Activated T-cell treated with anti-CD3 and anti-CD28 coated beads, Interleukin-2, amount 50 U/mL, for 72 hours (primary cell): Measurements from ENCODE around the gene ITCH. TPM values are rescaled to one million over a fixed set of nuclear protein-coding genes. Genes with fewer than 3 reads are reported as not detected.
"Not testable (repeated sequence)": the region's sequence is repeated elsewhere in the genome, so short reads cannot be mapped to it uniquely, and the experiment has no call there.

Experiments
- ATAC-seq, 2 donors: fragments of 150-1000 bp; cut with Tn5 transposase; replicated peaks in 1 of 2; 2 replicates each; pipeline ENCODE4 v1.10.0; 2021; ENCODE audit warnings: moderate library complexity in 2 of 2, mild to moderate bottlenecking in 1 of 2
- DNase-seq, 2 donors: peaks; one replicate each; pipeline ENCODE4 v3.0.0; 2021 to 2022; ENCODE audit warnings: mixed read lengths in 1 of 2
- H3K27ac Mint-ChIP-seq: one replicate; pipeline ENCODE4 v1.8.0; 2022; ENCODE audit warnings: mild to moderate bottlenecking, moderate library complexity, mixed read lengths
- H3K27me3 Mint-ChIP-seq: one replicate; pipeline ENCODE4 v1.8.0; 2022; ENCODE audit warnings: low read depth, mixed read lengths
- H3K36me3 Mint-ChIP-seq, 2 donors: one replicate each; pipeline ENCODE4 v1.8.0; 2022; ENCODE audit warnings: mixed read lengths in 2 of 2, mild to moderate bottlenecking in 1 of 2; ENCODE audit not compliant: insufficient read depth in 2 of 2
- H3K4me1 Mint-ChIP-seq: one replicate; pipeline ENCODE4 v1.8.0; 2022; ENCODE audit warnings: low read depth, mixed read lengths
- H3K4me3 Mint-ChIP-seq, 2 donors: one replicate each; pipeline ENCODE4 v1.8.0; 2022; ENCODE audit warnings: mild to moderate bottlenecking in 2 of 2, mixed read lengths in 2 of 2, moderate library complexity in 2 of 2
- H3K9me3 Mint-ChIP-seq, 2 donors: one replicate each; pipeline ENCODE4 v1.8.0; 2022; ENCODE audit warnings: mixed read lengths in 2 of 2
- total RNA-seq, 2 donors: library from RNA; stranded (reverse); gene quantifications; one replicate each; pipeline ENCODE4 v1.2.3, GENCODE V29; 2022

The ITCH gene
- total RNA-seq, 2 donors from 2014 or later, result 66.5 to 72.1 TPM

DNA sequence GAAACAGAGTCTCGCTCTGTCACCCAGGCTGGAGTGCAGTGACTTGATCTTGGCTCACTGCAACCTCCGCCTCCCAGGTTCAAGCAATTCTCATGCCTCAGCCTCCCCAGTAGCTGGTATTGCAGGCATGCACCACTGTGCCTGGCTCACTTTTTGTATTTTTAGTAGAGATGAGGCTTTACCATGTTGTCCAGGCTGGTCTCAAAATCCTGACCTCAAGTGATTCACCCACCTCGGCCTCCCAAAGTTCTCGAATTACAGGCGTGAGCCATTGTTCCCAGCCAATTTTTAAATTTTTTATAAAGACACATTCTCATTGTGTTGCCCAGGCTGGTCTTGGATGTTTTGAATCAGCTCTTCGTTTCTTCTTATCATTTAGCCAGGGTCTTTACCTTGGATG is 37.7 kb downstream of the ITCH start:
- Mint-ChIP-seq H3K4me1 (peaks cover 59% of the 10 kb centered on the region), H3K27ac (peak overlapping the region; percentile 91), H3K36me3 (peaks cover 4 to 17% of the 10 kb centered on the region in 2 donors)

DNA sequence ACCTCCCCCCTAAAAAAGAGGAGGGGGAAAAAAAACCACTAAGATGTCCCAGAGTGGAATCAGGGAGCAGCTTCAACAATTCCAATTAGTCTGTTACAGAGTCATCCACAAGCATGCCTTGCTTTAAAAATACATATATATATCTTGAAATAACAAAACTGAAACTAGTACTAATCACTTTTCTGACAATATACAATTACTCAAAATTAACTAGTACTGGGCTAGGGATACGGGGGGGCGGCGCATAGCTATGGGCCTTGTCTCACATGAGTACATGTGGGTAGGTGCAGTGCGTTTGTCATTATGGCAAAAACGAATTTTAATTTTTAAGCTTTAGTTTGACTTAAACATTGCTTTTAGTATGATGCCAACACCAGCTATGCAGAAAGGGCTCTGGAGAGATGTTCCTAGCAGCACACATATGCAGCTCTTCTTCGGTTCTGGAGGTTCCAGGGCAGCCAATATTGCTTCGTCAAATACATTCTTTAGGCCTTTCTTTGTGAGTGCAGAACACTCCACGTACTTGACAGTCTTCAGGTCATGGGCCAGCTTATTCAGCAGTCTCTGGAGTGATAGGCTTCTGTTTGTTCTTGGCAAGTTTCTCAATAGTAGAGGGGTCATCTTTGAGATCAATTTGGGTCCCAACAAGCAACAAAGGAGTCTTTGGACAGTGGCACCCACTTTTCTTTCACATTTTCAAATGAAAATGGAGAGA is 38.8 kb downstream of the ITCH start:
- Mint-ChIP-seq H3K36me3 (peaks cover 4 to 14% of the 10 kb centered on the region in 2 donors), H3K27me3 (no peaks in the 10 kb centered on the region), H3K4me1 (peaks cover 57% of the 10 kb centered on the region), H3K4me3 (no peak overlapping the region), H3K27ac (no peak overlapping the region), H3K9me3 (no peaks in the 10 kb centered on the region)
- DNase-seq (no peak), ATAC-seq (peak in 1 of 2 donors; percentile 43)

More for the DNA sequence above, 37.7 kb downstream of the ITCH start:
- not testable (repeated sequence) for DNase-seq, H3K9me3 Mint-ChIP-seq, H3K27me3 Mint-ChIP-seq, ATAC-seq
- H3K4me3 Mint-ChIP-seq, result peak overlapping the region in 1 of 2 donors; percentile 47

DNA sequence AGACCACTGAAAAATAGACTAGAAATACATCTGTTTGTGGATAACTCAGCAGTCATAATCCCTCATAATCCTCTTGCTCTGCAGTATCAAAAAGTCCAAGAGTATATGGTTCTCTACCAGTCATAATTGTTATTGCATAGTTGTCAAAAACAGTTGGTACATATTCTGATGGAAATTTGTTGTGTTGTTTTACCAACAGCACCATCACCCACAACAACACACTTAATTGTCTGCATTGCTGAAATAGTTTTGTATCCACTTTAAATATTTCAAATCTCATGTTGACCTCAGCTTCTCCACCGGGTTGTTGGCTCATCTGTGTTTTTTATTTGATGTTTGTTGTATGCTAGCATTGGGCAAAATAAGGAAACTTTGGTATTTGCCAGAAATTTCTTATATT is 39.4 kb downstream of the ITCH start:
- Mint-ChIP-seq H3K4me1 (peaks cover 51% of the 10 kb centered on the region), H3K36me3 (peaks cover 4 to 11% of the 10 kb centered on the region in 2 donors), H3K27me3 (no peaks in the 10 kb centered on the region), H3K27ac (no peak overlapping the region), H3K4me3 (no peak overlapping the region), H3K9me3 (no peaks in the 10 kb centered on the region)
- DNase-seq, result no peak
- ATAC-seq, result no peak

DNA sequence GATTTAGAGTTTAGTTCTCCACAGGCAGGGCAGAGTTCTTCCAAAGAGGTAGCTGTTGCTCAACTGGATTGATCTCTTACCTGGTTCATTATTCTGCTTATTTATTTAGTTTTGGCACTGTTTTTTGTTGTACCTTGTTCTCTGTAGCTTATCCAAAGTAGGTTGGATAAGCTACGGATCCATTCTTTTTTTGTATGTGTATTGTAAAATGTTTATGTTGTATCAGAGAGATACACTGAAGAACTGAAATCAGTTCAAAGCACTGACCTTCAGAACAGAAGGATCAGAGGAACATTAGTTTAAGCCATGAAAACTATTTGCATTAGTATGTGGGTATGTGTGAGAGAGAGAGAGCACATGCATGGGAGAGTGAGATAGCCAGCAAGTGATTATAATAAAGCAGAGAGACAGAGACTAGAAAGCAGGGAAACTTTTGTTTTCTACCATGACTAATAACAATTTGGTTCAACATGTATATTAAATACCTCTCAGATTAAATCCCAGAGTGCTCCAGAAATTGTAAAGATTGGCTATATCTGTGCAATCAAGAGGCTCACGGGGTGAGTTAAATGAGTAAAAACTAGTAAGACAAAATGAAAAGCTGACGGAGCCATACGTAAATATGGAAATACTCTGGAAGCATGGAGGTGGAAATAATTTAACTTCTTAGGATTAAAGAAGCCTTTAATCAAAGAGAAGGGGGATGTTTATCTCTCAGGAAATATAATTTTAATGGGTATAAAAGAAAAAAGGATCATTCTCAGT is 40.2 kb downstream of the ITCH start:
- Mint-ChIP-seq H3K4me1 (peaks cover 50% of the 10 kb centered on the region), H3K4me3 (peak overlapping the region in 1 of 2 donors; percentile 7), H3K27ac (peak overlapping the region; percentile 84), H3K9me3 (no peaks in the 10 kb centered on the region), H3K27me3 (no peaks in the 10 kb centered on the region), H3K36me3 (peaks cover 4 to 10% of the 10 kb centered on the region in 2 donors)
- DNase-seq, result no peak
- no peak for ATAC-seq

DNA sequence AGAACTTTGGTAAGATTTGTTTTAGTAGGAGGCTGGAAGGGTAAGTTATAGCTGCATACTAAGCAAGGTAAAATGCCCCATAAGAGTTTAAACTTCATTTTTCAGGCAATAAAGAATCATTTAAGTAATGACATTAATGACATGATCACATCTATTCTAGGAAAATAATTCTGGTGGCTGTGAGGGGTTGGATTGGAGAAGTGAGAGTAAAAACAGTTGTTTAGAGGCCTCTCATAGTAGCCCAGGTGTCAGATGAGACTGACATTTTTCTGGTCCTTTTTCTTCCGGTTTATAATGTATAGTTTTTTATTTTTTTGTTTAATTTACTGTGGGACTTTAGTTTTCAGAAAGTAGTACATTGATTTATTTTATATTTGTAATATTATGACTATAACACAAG is 40.8 kb downstream of the ITCH start:
- Mint-ChIP-seq H3K27me3 (no peaks in the 10 kb centered on the region), H3K4me1 (peaks cover 50% of the 10 kb centered on the region), H3K4me3 (peak overlapping the region in 1 of 2 donors; percentile 7), H3K9me3 (no peaks in the 10 kb centered on the region), H3K36me3 (peaks cover 3 to 12% of the 10 kb centered on the region in 2 donors), H3K27ac (peak overlapping the region; percentile 84)
- ATAC-seq, result no peak
- DNase-seq, result no peak

DNA sequence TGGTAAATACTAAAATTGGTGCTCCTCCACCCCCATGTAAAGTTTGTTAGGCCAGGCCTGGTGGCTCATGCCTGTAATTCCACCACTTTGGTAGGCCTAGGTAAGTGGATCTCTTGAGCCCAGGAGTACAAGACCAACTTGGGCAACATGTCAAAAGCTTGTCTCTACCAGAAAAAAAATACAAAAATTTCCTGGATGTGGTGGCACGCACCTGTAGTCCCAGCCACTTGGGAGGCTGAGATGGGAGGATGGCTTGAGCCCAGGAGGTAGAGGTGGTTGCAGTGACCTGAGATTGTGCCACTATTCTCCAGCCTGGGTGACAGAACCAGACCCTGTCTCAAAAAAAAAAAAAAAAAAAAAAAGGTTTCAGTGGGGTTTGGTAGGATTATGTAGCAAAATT is 41.7 kb downstream of the ITCH start:
- ATAC-seq (no peak), DNase-seq (no peak)
- Mint-ChIP-seq H3K4me3 (peak overlapping the region; percentile 49 to 74), H3K9me3 (no peaks in the 10 kb centered on the region), H3K36me3 (peaks cover 3 to 14% of the 10 kb centered on the region in 2 donors), H3K27ac (no peak overlapping the region), H3K4me1 (peaks cover 50% of the 10 kb centered on the region), H3K27me3 (no peaks in the 10 kb centered on the region)

DNA sequence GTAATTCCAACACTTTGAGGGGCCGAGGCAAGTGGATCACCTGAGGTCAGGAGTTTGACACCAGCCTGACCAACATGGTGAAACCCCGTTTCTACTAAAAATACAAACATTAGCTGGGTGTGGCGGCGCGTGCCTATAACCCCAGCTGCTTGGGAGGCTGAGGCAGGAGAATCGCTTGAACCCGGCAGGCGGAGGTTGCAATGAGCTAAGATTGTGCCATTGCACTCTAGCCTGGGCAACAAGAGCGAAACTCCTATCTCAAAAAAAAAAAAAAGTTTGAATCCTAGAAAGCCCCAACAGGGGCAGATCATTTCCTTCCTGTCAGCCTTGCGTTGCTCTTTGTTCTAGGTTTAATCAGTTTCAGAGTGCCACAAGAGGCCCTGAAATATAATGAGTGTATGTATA is 42.2 kb downstream of the ITCH start:
- DNase-seq, result peak; percentile 7 to 33
- Mint-ChIP-seq H3K36me3 (peaks cover 2 to 16% of the 10 kb centered on the region in 2 donors), H3K4me1 (peaks cover 50% of the 10 kb centered on the region), H3K4me3 (peak overlapping the region; percentile 49 to 74)
- H3K27ac Mint-ChIP-seq, H3K9me3 Mint-ChIP-seq, H3K27me3 Mint-ChIP-seq: not testable (repeated sequence)
- ATAC-seq, result peak; percentile 79 to 90

DNA sequence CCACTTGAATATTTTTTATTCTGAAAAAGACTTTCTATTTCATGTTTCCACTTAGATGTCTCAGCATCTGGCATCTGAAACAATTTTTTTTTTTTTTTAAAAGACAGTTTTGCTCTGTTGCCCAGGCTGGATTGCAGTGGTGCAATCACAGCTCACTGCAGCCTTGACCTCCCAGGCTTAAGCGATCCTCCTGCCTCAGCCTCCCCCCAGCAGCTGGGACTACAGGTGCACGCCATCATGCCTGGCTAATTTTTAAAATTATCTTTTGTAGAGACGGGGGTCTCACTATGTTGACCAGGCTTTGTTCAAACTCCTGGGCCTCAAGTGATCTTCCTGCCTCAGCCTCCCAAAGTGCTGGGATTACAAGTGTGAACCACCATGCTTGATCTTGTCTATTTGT is 42.9 kb downstream of the ITCH start:
- Mint-ChIP-seq H3K36me3 (peaks cover 0 to 16% of the 10 kb centered on the region in 2 donors), H3K4me1 (peaks cover 48% of the 10 kb centered on the region), H3K27ac (peak overlapping the region; percentile 5), H3K4me3 (peak overlapping the region in 1 of 2 donors; percentile 3)
- DNase-seq, ATAC-seq, H3K9me3 Mint-ChIP-seq, H3K27me3 Mint-ChIP-seq: not testable (repeated sequence)

DNA sequence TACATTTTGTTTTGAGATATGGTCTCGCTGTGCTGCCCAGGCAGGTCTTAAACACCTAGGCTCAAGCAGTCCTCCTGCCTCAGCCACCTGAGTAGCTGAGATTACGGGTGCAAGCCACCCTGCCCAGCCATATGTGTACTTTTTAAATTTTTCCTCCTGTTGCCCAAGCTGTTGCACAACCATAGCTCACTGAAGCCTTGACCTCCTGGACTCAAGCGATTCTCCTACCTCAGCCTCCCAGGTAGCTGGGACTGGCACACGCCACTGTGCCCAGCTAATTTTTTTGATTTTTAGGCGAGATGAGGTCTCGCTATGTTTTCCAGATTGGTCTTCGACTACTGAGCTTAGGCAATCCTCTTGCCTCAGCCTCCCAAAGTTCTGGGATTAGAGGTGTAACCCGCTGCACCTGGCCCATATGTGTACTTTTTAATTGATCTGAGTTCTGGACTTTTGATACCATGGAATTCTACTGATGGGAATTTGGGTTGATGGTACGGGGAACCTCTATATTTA is 44.9 kb downstream of the ITCH start:
- DNase-seq (no peak), ATAC-seq (no peak)
- no peak overlapping the region for H3K4me3 Mint-ChIP-seq
- no peaks in the 10 kb centered on the region for H3K27me3 Mint-ChIP-seq
- H3K36me3 Mint-ChIP-seq, result peaks cover 0 to 12% of the 10 kb centered on the region in 2 donors
- no peak overlapping the region for H3K27ac Mint-ChIP-seq
- peaks cover 31% of the 10 kb centered on the region for H3K4me1 Mint-ChIP-seq
- H3K9me3 Mint-ChIP-seq, result no peaks in the 10 kb centered on the region

DNA sequence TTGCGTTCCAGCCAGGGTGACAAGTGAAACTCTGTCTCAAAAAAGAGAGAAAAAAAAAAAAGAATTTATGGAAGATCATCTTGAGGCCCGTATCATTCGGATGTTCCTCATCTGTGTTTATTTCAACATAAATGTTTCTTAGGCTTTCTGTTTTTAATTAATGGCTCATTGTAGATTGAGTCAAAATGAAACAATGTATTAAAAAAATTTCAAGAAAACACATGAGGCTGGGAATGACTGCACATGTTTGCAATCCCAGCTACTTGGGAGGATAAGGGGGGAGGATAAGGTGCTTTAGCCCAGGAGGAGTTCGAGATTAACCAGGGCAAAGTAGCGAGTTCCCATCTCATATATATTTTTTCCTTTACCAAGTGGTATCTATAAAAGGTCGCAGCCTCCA is 47.3 kb downstream of the ITCH start:
- H3K9me3 Mint-ChIP-seq, result no peaks in the 10 kb centered on the region
- H3K27ac Mint-ChIP-seq, result no peak overlapping the region
- H3K27me3 Mint-ChIP-seq, result no peaks in the 10 kb centered on the region
- H3K4me1 Mint-ChIP-seq, result peaks cover 20% of the 10 kb centered on the region
- H3K36me3 Mint-ChIP-seq, result peaks cover 0 to 17% of the 10 kb centered on the region in 2 donors
- DNase-seq (no peak), ATAC-seq (no peak)
- H3K4me3 Mint-ChIP-seq, result no peak overlapping the region

DNA sequence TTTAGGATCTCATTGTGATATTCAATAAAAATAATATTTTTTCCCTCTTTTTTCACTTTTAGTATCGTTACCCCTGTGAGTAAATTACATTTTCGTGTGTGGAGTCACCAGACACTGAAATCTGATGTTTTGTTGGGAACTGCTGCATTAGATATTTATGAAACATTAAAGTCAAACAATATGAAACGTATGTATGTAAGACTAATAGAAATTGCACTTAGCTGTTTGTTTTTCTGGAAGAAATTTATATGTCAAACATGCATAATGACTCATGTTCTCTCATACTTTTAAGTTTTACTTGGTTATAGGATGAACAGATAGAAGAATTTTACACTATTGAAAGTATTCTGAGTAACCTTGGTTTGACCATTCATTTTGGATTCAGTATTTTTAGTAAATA is 49.4 kb downstream of the ITCH start:
- Mint-ChIP-seq H3K4me1 (peaks cover 24% of the 10 kb centered on the region), H3K27ac (no peak overlapping the region), H3K36me3 (peaks cover 0 to 19% of the 10 kb centered on the region in 2 donors), H3K9me3 (no peaks in the 10 kb centered on the region), H3K27me3 (no peaks in the 10 kb centered on the region), H3K4me3 (no peak overlapping the region)
- DNase-seq, result no peak
- ATAC-seq, result no peak

DNA sequence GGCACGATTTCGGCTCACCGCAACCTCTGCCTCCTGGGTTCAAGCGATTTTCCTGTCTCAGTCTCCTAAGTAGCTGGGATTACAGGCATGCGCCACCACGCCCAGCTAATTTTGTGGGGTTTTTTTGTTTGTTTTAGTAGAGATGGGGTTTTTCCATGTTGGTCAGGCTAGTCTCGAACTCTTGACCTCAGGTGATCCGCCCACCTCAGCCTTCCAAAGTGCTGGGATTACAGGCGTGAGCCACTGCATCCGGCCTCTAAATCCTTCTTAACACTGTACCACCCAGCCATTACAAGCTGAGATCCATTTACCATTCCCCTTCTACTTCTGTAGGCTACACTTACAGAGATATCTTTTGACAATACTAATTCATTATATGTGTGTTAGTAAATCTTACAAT is 51.5 kb downstream of the ITCH start:
- not testable (repeated sequence) for H3K27me3 Mint-ChIP-seq, DNase-seq, H3K4me3 Mint-ChIP-seq, H3K9me3 Mint-ChIP-seq, H3K27ac Mint-ChIP-seq, ATAC-seq
- peaks cover 0 to 14% of the 10 kb centered on the region in 2 donors for H3K36me3 Mint-ChIP-seq
- H3K4me1 Mint-ChIP-seq, result peaks cover 24% of the 10 kb centered on the region

DNA sequence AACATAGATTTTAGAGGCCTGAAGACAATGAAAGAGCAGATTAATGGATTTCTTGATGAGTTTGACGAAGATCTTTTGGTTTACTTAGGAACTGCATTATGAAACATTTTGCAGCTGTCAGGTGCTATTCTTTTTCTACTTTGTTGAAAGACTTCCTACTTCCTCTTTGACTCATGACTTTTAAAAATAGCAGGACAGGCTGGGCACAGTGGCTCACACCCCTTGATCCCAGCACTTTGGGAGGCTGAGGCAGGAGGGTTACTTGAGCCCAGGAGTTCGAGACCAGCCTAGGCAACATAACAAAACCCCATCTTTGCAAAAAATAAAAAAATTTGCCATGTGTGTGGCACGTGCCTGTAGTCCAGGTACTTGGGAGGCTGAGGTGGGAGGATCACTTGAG is 52.0 kb downstream of the ITCH start:
- no peak for ATAC-seq
- Mint-ChIP-seq H3K4me3 (no peak overlapping the region), H3K9me3 (no peaks in the 10 kb centered on the region), H3K27ac (peak overlapping the region; percentile 44), H3K36me3 (peaks cover 0 to 13% of the 10 kb centered on the region in 2 donors), H3K27me3 (no peaks in the 10 kb centered on the region), H3K4me1 (peaks cover 24% of the 10 kb centered on the region)
- no peak for DNase-seq
